NCI-H1417 (cell line): ENCODE data around the gene DLD.
"Not testable (repeated sequence)": the region's sequence is repeated elsewhere in the genome, so short reads cannot be mapped to it uniquely, and the experiment has no call there.

Experiments used
- DNase-seq, 3 experiments: peaks; one replicate each; lab custom pipeline; 2025; lab: John Stamatoyannopoulos, UW

DLD gene, protein sequence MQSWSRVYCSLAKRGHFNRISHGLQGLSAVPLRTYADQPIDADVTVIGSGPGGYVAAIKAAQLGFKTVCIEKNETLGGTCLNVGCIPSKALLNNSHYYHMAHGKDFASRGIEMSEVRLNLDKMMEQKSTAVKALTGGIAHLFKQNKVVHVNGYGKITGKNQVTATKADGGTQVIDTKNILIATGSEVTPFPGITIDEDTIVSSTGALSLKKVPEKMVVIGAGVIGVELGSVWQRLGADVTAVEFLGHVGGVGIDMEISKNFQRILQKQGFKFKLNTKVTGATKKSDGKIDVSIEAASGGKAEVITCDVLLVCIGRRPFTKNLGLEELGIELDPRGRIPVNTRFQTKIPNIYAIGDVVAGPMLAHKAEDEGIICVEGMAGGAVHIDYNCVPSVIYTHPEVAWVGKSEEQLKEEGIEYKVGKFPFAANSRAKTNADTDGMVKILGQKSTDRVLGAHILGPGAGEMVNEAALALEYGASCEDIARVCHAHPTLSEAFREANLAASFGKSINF

DNA sequence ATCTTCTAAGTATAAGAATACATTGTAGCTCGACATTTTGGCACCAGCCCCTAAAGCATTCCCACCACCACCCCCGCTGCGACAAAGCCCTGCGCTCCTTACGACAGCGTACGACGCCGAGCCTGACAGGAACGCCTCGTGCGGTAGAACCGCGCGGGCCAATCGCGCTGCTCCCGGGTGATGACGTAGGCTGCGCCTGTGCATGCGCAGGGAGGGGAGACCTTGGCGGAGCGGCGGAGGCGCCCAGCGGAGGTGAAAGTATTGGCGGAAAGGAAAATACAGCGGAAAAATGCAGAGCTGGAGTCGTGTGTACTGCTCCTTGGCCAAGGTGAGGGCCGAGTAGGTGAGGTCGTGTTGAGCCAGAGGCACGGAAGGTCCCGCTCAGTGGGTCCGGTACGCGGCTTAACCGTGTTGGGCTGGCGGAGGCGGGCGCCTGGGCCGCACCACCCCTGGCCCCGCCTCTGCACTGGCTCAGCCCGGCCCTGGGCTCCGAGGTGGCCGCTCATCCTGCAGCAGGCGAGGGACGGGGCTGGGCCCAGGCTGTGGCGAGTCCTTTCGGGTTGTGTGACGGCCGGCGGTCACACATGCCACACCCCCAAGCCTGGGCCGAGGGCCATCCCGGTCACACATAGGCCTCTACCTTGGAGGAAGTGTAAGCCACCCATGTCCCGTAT lies at the start of gene DLD:
DLD (plus strand) TSS at position 222 of the 674 bp plus-strand sequence; CDS start at position 290, 68 bp downstream.
- peak; percentile 92 to 95 (median 94) for DNase-seq

DNA sequence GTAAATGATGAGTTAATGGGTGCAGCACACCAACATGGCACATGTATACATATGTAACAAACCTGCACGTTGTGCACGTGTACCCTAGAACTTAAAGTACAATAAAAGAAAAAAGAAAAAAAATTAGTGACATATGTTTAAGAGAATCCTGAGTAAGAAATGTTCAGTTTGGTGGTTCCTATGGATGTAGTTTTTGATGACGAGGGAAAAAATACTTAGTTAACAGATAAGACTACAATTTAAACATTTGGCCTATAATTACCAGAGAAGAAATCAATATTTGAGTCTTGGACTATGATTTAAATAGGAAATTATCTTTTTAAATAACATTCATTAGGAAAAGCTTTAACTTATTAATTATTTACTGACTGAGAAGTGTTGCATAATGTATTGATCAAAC lies 48.8 kb upstream of the DLD start:
- no peak for DNase-seq

DNA sequence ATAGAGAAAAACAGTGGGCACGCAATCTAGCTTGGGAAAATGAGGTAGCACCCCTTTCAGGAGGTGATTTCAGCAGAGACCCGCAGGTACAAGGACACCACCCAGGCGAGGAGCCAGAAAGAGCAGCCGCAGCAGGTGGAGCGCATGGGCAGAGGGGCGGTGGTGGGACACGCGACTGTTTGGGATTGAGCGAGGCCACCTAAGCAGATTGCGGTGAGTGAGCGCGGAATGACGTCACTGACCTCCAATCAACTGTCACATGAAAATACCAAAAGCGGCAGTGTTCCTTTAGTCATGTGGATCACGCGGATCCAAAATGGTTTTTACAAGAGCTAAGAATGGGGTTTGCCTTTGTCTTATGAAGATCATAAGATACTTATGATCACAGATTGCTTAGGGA lies 47.8 kb upstream of the DLD start:
- DNase-seq = no peak

DNA sequence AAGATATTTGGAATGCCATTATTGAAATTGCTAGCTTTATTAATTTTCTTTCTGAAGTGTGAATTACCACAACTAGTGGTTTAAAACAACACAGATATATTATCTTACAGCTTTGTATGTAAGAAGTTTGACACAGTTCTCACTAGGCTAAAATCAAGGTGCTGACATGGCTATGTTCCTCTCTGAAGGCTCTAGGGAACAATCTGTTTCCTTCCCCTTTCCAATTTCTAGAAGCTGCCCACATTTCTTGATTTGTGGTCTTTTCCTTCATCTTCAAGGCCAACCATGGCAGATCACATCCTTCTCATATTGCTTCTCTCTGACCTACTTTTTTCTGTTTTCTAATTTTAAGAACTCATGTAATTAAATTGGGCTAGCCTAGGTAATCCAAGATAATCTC lies 44.7 kb upstream of the DLD start:
- DNase-seq = no peak

GRCh38 chr7:107847168-107847835 lies 43.7 kb upstream of the DLD start:
- DNase-seq = peak in 1 of 3 experiments; percentile 94

DNA sequence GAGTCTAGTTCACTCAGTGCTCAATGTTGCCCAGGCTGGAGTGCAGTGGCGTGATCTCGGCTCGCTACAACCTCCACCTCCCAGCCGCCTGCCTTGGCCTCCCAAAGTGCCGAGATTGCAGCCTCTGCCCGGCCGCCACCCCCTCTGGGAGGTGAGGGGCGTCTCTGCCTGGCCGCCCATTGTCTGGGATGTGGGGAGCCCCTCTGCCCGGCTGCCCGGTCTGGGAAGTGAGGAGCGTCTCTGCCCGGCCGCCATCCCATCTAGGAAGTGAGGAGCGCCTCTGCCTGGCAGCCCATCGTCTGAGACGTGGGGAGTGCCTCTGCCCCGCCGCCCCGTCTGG lies 43.2 kb upstream of the DLD start:
- not testable (repeated sequence) for DNase-seq

GRCh38 chr7:107848211-107848610 lies 42.8 kb upstream of the DLD start:
- not testable (repeated sequence) for DNase-seq

- DNase-seq = no peak
Measured at GRCh38 chr7:107850216-107850615, 40.8 kb upstream of the DLD start.

GRCh38 chr7:107850643-107851042 lies 40.3 kb upstream of the DLD start:
- DNase-seq = no peak

DNA sequence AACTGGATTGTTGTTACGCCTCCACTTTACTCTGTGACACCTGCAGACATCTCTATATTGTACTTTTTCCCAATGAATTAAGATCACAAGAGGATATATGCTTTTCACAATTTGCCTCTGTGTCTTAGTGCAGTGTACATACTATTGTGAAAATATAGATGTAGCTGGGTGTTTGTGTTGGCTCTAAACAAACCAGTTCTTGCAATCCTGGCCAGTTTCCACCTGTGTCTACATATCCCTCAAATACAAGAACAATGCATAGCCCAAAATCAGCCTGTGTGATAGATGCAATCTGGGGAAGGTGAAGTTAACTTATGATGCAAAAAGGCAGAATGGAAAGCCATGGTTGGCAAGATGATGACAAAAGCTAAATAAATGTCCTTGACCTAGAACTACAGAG lies 36.5 kb upstream of the DLD start:
- DNase-seq = no peak

GRCh38 chr7:107854989-107855388 lies 36.0 kb upstream of the DLD start:
- no peak for DNase-seq

- DNase-seq = no peak
Measured at GRCh38 chr7:107856806-107857540, 34.0 kb upstream of the DLD start.

DNA sequence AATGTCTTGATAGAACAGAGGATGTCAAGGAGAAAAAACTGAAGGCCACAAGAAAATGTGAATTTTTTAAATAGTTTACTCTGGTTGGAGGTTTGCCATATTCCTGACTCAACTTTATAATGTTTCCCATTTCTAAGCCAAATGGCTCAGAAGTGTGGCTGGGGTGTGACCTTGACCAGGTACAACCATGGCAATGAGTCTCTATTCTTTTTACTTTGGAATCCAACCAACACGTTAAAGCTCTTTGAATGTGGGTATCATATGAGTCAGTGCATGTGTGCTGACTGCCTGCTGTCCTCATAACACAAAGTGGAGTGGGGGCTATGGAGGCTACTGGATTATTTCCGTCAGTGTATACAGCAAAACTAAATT lies 33.5 kb upstream of the DLD start:
- DNase-seq = no peak

DNA sequence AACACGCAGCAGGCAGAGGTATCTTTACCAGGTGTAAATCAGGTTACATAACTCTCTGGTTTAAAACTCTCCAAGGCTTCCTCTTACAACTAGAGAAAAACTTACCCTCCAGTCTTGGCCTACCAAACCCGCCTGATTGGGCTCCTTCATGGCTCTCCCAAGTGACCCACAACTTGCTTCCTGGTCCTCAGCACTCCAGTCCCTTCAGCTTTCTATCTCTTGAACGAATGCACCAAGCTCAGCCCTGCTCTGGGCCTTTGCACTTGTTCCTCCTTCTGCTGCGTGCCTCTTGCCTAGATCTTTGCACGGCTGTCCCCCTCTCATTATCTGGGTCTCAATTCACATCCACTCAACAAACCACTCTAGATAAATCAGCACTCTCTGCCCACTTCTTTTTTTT lies 32.7 kb upstream of the DLD start:
- DNase-seq = no peak

DNA sequence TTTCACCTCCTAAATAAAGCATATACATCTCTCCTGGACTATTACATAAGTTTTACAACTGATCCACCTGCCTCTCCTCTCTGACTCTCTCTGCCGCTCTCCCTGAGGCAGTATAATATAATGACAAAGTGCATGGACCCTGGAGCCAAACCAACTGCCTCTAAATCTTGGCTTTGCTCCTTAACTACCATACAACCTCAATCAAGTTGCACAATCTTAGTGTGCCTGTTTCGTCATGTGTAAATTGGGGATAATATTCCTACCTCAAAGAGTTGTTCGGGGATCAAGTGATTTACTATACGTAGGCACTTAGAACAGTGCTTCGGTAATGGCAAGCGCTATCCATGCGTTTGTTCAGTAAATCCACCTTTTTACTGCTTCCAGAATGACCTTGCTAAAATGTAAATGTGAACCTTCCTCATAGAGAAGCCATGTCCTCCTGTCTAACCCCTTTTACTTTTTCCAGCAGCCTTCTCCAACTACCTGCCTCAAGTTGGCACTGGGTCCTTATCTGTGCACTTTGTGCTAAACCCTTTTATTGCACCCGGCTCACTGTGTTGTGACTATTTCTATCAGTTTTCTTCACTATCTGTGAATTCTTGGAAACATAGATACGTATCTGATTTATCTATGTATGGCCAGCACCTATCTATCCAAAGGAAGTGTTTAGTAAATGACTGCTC lies 30.6 kb upstream of the DLD start:
- no peak for DNase-seq

DNA sequence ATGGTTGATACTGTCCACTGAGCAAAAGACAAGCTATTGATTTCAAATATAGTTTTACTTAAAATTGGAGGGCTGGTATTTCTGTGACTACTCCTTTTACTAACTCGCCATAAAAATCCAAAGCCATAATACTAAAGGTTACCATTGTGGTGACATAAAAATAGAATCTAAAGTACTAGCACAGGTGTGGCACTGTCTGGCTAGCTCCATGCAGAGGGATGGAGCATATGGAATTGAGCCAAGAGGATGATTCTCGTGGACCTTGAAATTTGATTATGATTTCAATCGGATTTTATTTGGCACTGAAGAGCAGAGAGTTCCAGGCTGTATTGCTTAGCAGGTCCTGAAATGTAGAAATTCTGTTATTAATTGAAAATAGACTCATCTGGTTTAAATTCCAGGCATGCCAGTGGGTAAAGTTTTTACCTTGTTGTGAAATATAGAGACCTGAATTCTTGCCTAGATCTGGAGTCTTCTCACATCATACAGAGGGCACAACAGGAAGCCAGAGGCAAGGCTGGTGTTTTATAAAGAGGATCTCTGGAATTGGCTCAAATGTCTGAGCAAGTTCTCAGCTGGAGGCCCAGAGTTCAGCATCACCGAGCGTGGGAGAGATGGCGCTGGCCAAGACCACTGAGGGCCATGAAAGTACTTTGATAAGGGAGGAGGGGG lies 29.9 kb upstream of the DLD start:
- no peak for DNase-seq

DNA sequence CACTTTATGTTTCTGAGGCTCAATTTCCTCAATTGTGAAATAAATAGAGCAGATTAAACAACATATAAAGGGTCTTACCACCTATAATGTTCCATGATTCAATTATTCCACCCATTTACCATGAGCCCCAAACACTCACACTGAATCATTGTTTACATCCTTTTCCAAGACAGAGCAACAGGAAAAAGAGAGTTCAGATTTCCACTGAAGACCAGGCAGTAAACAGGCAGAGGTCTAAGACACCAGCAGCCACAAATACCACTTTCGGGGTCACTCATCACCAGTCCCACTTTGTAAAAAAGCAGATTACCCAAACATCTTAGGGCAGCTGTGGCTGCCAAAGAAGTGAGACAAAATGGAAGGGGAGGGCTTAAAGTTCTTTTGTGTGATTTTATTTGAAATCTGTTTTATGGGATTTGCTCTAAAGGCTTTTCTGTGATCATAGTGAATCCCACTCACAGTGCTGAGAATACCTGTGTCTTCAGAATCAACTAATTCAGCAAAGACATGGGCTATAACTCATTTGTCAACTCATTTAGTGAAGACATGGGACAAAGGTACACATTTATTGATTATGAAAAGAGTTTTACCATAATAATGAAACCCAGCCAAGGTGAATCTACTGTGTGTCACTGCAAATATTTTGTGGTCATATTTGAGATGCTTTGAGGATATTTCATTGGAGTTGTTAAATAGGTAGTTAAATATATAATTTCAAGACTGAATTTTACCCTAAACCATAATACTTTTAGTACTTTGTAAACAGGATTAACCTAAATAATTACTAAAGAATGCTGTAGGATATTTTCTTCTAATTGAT lies 24.8 kb upstream of the DLD start:
- DNase-seq = no peak

DNA sequence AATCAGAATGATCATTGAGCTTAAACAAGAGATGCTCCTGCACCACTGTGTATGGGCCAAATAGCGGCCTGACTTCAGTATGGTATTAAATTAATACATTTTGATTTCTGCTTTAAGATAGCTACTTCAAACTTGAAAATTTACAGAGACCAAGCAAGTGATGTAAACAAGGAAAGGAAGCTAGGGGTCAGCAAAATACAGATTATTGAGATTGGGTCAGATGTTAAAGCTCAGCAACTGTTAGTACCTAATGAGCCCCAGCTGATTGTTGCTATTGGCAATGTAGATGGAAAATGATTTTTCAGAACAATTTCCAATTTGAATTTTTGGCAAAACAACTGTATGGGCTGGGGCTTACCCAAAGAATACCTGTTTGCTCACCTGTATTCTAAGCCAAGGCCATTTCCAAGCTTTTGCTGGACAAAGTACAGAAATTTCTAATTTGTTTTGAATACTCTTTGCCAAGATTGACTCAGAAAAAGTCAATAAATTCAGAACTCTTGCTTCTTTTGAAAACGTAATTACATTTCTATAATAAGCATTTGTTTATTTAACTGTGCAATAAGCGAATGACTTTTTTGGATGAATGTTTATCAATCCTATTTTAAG lies 23.0 kb upstream of the DLD start:
- no peak for DNase-seq

DNA sequence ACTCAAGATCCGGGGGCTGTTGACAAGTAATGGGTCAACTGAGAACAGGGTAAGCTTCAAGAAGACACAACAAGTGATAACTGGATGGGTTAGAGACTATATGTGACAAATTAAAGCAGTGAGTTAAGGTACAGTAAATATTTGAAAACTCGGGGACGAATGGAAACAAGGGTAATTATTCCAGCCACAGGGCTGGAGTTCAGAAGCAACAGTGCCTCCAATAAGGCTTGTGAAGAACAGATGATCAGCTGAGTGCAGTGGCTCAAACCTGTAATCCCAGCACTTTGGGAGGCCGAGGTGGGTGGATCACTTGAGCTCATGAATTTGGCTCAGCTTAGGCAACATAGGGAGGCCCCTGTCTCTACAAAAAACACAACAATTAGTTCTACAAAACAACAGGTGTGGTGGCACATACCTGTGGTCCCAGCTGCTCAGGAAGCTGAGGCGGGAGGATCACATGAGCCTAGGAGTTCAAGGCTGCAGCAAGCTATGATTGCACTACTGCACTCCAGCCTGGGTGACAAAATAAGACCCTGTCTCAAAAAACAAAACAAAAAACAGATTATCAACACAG lies 20.5 kb upstream of the DLD start:
- no peak for DNase-seq
